22Rv1 (cell line): Measurements from ENCODE around the gene KIF11.
"Not testable (repeated sequence)": the region's sequence is repeated elsewhere in the genome, so short reads cannot be mapped to it uniquely, and the experiment has no call there.

Experiments used
- H3K27ac ChIP-seq: fragments of 450-650 bp; 2 replicates; pipeline ENCODE4 v1.5.1; 2017
- CTCF ChIP-seq: fragments of 450-650 bp; IDR thresholded peaks from 2 replicates; pipeline ENCODE4 v1.5.1; 2017; ENCODE audit warnings: mild to moderate bottlenecking
- ZFX ChIP-seq: fragments of 450-650 bp; IDR thresholded peaks from 2 replicates; pipeline ENCODE4 v1.6.1; 2017; ENCODE audit warnings: antibody characterized with exemption, borderline replicate concordance

KIF11 gene

GRCh38 chr10:92559046-92559445, 33.9 kb upstream of the KIF11 start:
- TF ChIP-seq CTCF (no peak), ZFX (no peak)

GRCh38 chr10:92562424-92562823, 30.5 kb upstream of the KIF11 start:
- TF ChIP-seq CTCF: no peak
- TF ChIP-seq ZFX: no peak
- H3K27ac ChIP-seq: no peak overlapping the region

More at GRCh38 chr10:92559046-92559445, 33.9 kb upstream of the KIF11 start:
- H3K27ac ChIP-seq: no peak overlapping the region

- TF ChIP-seq CTCF (no peak), ZFX (no peak)
- no peak overlapping the region for H3K27ac ChIP-seq
These were observed 24.9 kb upstream of the KIF11 start for GRCh38 chr10:92567952-92568600.

GRCh38 chr10:92569071-92569470, 23.9 kb upstream of the KIF11 start:
- TF ChIP-seq ZFX (no peak), CTCF (no peak)
- no peak overlapping the region for H3K27ac ChIP-seq

- H3K27ac ChIP-seq: not testable (repeated sequence)
These were observed 23.3 kb upstream of the KIF11 start for GRCh38 chr10:92569663-92570062.

GRCh38 chr10:92571649-92572048, 21.3 kb upstream of the KIF11 start:
- TF ChIP-seq CTCF: no peak
- TF ChIP-seq ZFX: no peak
- H3K27ac ChIP-seq: no peak overlapping the region

- TF ChIP-seq CTCF (no peak), ZFX (no peak)
- H3K27ac ChIP-seq: peak overlapping the region; percentile 93
These were observed 20.4 kb upstream of the KIF11 start for GRCh38 chr10:92572362-92573090.
